Left colon (tissue), 2 donors: ENCODE measurements around the gene PARPBP. TPM values are rescaled to one million over a fixed set of nuclear protein-coding genes. Genes with fewer than 3 reads are reported as not detected.
"Not testable (repeated sequence)": the region's sequence is repeated elsewhere in the genome, so short reads cannot be mapped to it uniquely, and the experiment has no call there.

Source experiments
- ATAC-seq: fragments of 200-7000 bp; cut with Tn5 transposase; one replicate; pipeline ENCODE4 v1.9.1; 2020; ENCODE audit warnings: mild to moderate bottlenecking, moderate library complexity
- DNase-seq, 2 donors: peaks; one replicate each; pipeline ENCODE4 v3.0.0-alpha.2; 2020
- intact Hi-C, 2 donors: fragments of 100-400 bp; cut with DNase I in 1 of 2; cut with micrococcal nuclease in 1 of 2; formaldehyde crosslinking; loops; one replicate each; pipeline versions ENCODE4 v1.11.2 to v1.14.0; 2022; cut with DNase I, micrococcal nuclease
- total RNA-seq, 2 donors: library from RNA; stranded (reverse); fragmentation: NEBNext Ultra II Directional; extraction: Animal tissue kit (Norgen Biotek cat#: 25700); gene quantifications; one replicate each; pipeline ENCODE4 v1.2.1, GENCODE V29; 2021
- donor health status: DM: no; HTN: no; CAD: no.
- donor health status: DM: yes; HTN: yes; CAD: no.

Gene PARPBP
- total RNA-seq, 2 donors from 2014 or later = 3.1 to 7.3 TPM

DNA sequence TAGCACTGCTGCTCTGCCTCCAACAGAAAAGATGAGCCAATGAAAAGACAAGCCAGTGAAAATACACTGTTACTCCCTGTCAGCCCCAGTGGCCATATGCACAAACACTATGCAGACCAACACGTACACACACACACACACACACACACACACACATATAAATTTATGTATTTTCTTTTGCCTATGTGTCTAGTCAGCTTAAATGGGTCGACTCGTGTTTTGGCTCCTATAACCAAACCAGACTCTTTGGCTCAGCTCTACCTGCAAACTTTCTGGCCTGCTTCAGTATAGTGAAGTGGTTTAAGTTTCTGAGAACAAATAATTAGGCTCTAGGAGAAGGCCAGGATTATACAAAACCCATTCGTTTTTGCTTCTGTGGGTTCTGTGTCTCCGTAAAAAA is 108.0 kb downstream of the PARPBP start:
- DNase-seq (no peak), ATAC-seq (no peak)
- intact Hi-C loops = no loop called here

DNA sequence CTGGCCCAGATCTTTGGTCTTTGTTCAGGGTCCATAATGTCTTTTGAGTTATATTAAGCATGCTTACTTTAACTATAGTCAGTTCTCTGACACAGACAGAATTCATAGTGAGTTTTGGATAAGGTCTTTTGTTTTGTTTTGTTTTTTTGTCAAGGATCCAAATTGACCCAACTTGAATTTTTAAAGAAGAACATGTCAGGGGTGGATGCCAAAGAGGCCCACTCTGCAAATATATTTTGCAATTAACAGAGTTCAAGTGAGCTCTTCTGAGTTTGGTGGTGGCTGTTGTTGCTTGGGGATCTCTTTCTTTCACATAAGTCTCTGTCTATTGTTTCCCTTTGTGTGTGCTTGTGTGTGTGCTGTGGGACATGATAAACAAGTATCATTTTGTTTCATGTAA is 112.1 kb downstream of the PARPBP start:
- no peak for ATAC-seq
- intact Hi-C loops = no loop called here
- DNase-seq = no peak

DNA sequence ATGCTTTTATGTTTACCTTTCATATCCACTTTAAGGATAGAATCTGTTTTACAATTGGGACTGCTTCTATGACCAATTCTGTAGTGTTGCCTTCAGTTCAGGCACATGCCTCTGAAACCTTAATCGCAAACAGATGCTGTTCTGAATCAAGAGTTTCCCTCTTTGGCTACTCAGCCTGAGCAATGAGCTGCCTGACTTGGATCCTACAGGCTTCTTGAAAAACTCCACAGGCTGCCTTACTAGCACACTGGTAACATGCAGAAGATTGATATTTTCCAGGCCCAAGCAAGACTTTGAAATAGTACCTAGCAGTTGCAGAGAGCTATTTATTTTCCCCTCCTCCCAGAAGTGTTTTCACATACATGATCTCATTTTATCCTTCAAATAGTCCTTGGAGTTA is 112.5 kb downstream of the PARPBP start:
- intact Hi-C loops = no loop called here
- DNase-seq = no peak
- ATAC-seq = no peak

DNA sequence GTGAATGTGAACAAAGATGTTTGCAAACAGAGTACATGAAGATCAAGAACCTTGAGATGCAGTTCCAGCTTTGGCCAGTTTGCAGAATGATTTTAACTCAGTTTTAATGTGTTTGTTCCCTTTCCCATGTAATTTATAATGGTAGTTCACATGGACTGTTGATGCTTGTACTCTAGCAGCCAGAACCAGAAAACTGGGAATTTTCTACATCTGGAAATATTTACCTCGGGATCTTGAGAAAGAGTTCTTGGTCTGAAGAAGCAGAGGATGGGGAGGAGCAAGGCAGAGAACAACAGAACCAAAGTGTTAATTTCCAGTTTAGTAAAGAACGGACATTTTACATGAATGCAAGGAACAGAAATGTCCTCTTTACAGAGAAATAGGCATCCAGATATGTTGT is 114.6 kb downstream of the PARPBP start:
- intact Hi-C loops = no loop called here
- ATAC-seq = no peak
- DNase-seq = no peak

DNA sequence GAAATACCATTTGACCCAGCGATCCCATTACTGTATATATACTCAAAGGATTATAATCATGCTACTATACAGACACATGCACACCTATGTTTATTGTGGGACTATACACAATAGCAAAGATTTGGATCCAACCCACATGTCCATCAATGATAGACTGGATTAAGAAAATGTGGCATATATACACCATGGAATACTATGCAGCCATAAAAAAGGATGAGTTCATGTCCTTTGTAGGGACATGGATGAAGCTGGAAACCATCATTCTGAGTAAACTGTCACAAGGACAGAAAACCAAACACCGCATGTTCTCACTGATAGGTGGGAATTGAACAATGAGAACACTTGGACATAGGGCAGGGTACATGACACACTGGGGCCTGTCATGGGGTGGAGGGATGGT is 120.9 kb downstream of the PARPBP start:
- intact Hi-C loops, ATAC-seq: not testable (repeated sequence)

More for the DNA sequence above, 120.9 kb downstream of the PARPBP start:
- not testable (repeated sequence) for DNase-seq

Other genes with a start within 250 kb of the PARPBP start
- gene DRAM1, start 242.6 kb upstream of the PARPBP start, total RNA-seq = 1 to 10 TPM; 5.3 to 6.4 TPM
- 10 to 100 TPM; 30.4 to 32.8 TPM for gene WASHC3, start 58.2 kb upstream of the PARPBP start, total RNA-seq
- 10 to 100 TPM; 19.0 to 19.4 TPM for gene NUP37, start 69 bp upstream of the PARPBP start, total RNA-seq
- gene PMCH, start 77.7 kb downstream of the PARPBP start, total RNA-seq = not detected